ENCODE results near the gene TMEM14B. TPM values are rescaled to one million over a fixed set of nuclear protein-coding genes. Genes with fewer than 3 reads are reported as not detected.

Gene TMEM14B
- total and polyA plus RNA-seq, 9 of the 15 experiments (the other 6 are each of a cell fraction or from before 2014, with no cell fraction given) = 174 to 862 (median 263) TPM

DNA sequence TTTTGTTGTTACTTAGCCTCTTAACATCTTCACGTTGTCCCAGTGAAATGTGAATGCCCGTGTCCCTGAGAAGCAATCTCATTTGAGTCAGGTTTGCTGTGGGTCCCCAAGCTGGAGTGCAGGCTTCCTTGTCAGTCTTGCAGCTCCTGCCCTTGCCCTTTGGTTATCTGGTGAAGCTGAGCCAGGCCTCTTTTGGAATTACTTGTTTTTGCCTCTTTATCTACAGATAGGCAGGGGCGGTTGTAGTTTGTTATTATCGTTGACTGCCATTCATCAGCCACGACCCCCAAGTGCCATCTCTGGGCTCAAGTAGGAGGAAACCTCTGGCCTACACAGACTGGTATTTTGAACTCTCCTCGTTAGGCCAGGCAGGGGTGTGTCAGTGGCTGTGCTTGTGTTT lies 22.6 kb upstream of the TMEM14B start (continued):
- TF ChIP-seq TEAD4 (IDR thresholded peaks at IDR 0.05; ENCODE audit: low read length) = peak; percentile 88
- no peak for TF ChIP-seq TEAD4 (CRISPR knock-in tag; IDR thresholded peaks at IDR 0.05; ENCODE audit: borderline replicate concordance)
- TF ChIP-seq CXXC5 (CRISPR knock-in tag; IDR thresholded peaks at IDR 0.05) = 0 out of 2 replicates have a peak, but pooled peaks have one; percentile 33
- peak; percentile 80 for TF ChIP-seq TCF3 (CRISPR knock-in tag; IDR thresholded peaks at IDR 0.05)
- no peak for TF ChIP-seq OTX1 (CRISPR knock-in tag; IDR thresholded peaks at IDR 0.05)
- no peak for TF ChIP-seq FOXP1 (CRISPR knock-in tag; IDR thresholded peaks at IDR 0.05)
- peak in 1 of 2 experiments; percentile 47; a peak in 1 of 4 replicates for TF ChIP-seq RCOR1 (IDR thresholded peaks at IDR 0.05; ENCODE audit: borderline replicate concordance in 1 of 2, low read depth in 2 of 2, low read length in 2 of 2)
- peak; percentile 82 for TF ChIP-seq KLF16 (IDR thresholded peaks at IDR 0.05)
- TF ChIP-seq KDM1A (IDR thresholded peaks at IDR 0.05) = peak; percentile 62 to 66; a peak in 3 of 4 replicates
- TF ChIP-seq HDAC1 (IDR thresholded peaks at IDR 0.05) = no peak
- no peak for TF ChIP-seq RBM34 (IDR thresholded peaks at IDR 0.05; ENCODE audit: borderline replicate concordance, insufficient read depth, low read length)
- peak; percentile 92 for TF ChIP-seq CBFA2T2 (conservative IDR thresholded peaks at IDR 0.05)
- TF ChIP-seq SIX5 (IDR thresholded peaks at IDR 0.05; ENCODE audit: borderline replicate concordance in 1 of 2, insufficient read depth in 1 of 2, low read depth in 1 of 2, low read length in 2 of 2) = no peak
- 0 out of 2 replicates have a peak, but pooled peaks have one; percentile 17 for TF ChIP-seq NR4A1 (CRISPR knock-in tag; IDR thresholded peaks at IDR 0.05)
- no peak for TF ChIP-seq NR4A1 (tag; IDR thresholded peaks at IDR 0.05)
- TF ChIP-seq TRIM24 (IDR thresholded peaks at IDR 0.05) = peak; percentile 40 to 72; a peak in 2 of 4 replicates
- TF ChIP-seq SMARCA4 (IDR thresholded peaks at IDR 0.05) = peak; percentile 42; the same call in 1 of the 2 replicates
- TF ChIP-seq STAT5A (IDR thresholded peaks at IDR 0.05; ENCODE audit: borderline replicate concordance, low read length) = peak; percentile 69; the same call in 1 of the 2 replicates
- TF ChIP-seq DPF2 (IDR thresholded peaks at IDR 0.05) = peak; percentile 57
- TF ChIP-seq, protein P1, sequence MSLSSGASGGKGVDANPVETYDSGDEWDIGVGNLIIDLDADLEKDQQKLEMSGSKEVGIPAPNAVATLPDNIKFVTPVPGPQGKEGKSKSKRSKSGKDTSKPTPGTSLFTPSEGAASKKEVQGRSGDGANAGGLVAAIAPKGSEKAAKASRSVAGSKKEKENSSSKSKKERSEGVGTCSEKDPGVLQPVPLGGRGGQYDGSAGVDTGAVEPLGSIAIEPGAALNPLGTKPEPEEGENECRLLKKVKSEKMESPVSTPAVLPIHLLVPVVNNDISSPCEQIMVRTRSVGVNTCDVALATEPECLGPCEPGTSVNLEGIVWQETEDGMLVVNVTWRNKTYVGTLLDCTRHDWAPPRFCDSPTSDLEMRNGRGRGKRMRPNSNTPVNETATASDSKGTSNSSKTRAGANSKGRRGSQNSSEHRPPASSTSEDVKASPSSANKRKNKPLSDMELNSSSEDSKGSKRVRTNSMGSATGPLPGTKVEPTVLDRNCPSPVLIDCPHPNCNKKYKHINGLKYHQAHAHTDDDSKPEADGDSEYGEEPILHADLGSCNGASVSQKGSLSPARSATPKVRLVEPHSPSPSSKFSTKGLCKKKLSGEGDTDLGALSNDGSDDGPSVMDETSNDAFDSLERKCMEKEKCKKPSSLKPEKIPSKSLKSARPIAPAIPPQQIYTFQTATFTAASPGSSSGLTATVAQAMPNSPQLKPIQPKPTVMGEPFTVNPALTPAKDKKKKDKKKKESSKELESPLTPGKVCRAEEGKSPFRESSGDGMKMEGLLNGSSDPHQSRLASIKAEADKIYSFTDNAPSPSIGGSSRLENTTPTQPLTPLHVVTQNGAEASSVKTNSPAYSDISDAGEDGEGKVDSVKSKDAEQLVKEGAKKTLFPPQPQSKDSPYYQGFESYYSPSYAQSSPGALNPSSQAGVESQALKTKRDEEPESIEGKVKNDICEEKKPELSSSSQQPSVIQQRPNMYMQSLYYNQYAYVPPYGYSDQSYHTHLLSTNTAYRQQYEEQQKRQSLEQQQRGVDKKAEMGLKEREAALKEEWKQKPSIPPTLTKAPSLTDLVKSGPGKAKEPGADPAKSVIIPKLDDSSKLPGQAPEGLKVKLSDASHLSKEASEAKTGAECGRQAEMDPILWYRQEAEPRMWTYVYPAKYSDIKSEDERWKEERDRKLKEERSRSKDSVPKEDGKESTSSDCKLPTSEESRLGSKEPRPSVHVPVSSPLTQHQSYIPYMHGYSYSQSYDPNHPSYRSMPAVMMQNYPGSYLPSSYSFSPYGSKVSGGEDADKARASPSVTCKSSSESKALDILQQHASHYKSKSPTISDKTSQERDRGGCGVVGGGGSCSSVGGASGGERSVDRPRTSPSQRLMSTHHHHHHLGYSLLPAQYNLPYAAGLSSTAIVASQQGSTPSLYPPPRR (CRISPR knock-in tag; IDR thresholded peaks at IDR 0.05; ENCODE audit: borderline replicate concordance) = no peak
- TF ChIP-seq RBBP5 (IDR thresholded peaks at IDR 0.05; ENCODE audit: borderline replicate concordance, insufficient read depth, low read length, poor library complexity, severe bottlenecking) = peak; percentile 50
- peak; percentile 66; the same call in 1 of the 2 replicates for TF ChIP-seq CREB1 (IDR thresholded peaks at IDR 0.05)
- no peak for TF ChIP-seq CREB1 (CRISPR knock-in tag; IDR thresholded peaks at IDR 0.05)
